GM19467 (cell line): ENCODE measurements around the gene RABGAP1L.
"Not testable (repeated sequence)": the region's sequence is repeated elsewhere in the genome, so short reads cannot be mapped to it uniquely, and the experiment has no call there.

Experiments used
- ATAC-seq: cut with Tn5 transposase; IDR thresholded peaks from one replicate; pipeline ENCODE4 v1.9.1; 2021; ENCODE audit warnings: mild to moderate bottlenecking, moderate library complexity; ENCODE audit not compliant: unreplicated experiment

RABGAP1L gene

GRCh38 chr1:174649572-174649971, 490.3 kb downstream of the RABGAP1L start:
- not testable (repeated sequence) for ATAC-seq

GRCh38 chr1:174652569-174653280, 493.4 kb downstream of the RABGAP1L start:
- ATAC-seq: no peak

GRCh38 chr1:174654560-174654959, 495.2 kb downstream of the RABGAP1L start:
- no peak for ATAC-seq

GRCh38 chr1:174656409-174657059, 497.2 kb downstream of the RABGAP1L start:
- ATAC-seq: no peak

GRCh38 chr1:174657411-174657810, 498.1 kb downstream of the RABGAP1L start:
- no peak for ATAC-seq

GRCh38 chr1:174657893-174658292, 498.6 kb downstream of the RABGAP1L start:
- no peak for ATAC-seq

GRCh38 chr1:174659823-174660222, 500.5 kb downstream of the RABGAP1L start:
- no peak for ATAC-seq

GRCh38 chr1:174660476-174660875, 501.2 kb downstream of the RABGAP1L start:
- no peak for ATAC-seq

- no peak for ATAC-seq
Measured at GRCh38 chr1:174663358-174663757, 504.0 kb downstream of the RABGAP1L start.

- ATAC-seq: no peak
Measured at GRCh38 chr1:174666248-174666647, 506.9 kb downstream of the RABGAP1L start.

- ATAC-seq: no peak
Measured at GRCh38 chr1:174671826-174672225, 512.5 kb downstream of the RABGAP1L start.

GRCh38 chr1:174676856-174677255, 517.5 kb downstream of the RABGAP1L start:
- no peak for ATAC-seq

- no peak for ATAC-seq
Measured at GRCh38 chr1:174678657-174679056, 519.3 kb downstream of the RABGAP1L start.

GRCh38 chr1:174680101-174680500, 520.8 kb downstream of the RABGAP1L start:
- no peak for ATAC-seq

GRCh38 chr1:174682419-174683008, 523.2 kb downstream of the RABGAP1L start:
- ATAC-seq: no peak

GRCh38 chr1:174686213-174686612, 526.9 kb downstream of the RABGAP1L start:
- no peak for ATAC-seq

GRCh38 chr1:174689524-174689923, 530.2 kb downstream of the RABGAP1L start:
- ATAC-seq: no peak

- no peak for ATAC-seq
Measured at GRCh38 chr1:174690266-174690665, 530.9 kb downstream of the RABGAP1L start.

GRCh38 chr1:174692313-174692712, 533.0 kb downstream of the RABGAP1L start:
- no peak for ATAC-seq

- ATAC-seq: no peak
Measured at GRCh38 chr1:174693085-174693484, 533.8 kb downstream of the RABGAP1L start.

- ATAC-seq: not testable (repeated sequence)
Measured at GRCh38 chr1:174693539-174693938, 534.2 kb downstream of the RABGAP1L start.
